SH-SY5Y (cell line): Measurements from ENCODE around the gene UTP14A.

Source experiments
- GATA2 ChIP-seq: IDR thresholded peaks from 2 replicates; pipeline ENCODE4 v1.6.1; 2011; ENCODE audit warnings: mild to moderate bottlenecking, low read depth, low read length
- GATA3 ChIP-seq: IDR thresholded peaks from 2 replicates; pipeline ENCODE4 v1.6.1; 2011; ENCODE audit warnings: low read depth, mild to moderate bottlenecking, low read length, moderate library complexity

UTP14A gene, protein sequence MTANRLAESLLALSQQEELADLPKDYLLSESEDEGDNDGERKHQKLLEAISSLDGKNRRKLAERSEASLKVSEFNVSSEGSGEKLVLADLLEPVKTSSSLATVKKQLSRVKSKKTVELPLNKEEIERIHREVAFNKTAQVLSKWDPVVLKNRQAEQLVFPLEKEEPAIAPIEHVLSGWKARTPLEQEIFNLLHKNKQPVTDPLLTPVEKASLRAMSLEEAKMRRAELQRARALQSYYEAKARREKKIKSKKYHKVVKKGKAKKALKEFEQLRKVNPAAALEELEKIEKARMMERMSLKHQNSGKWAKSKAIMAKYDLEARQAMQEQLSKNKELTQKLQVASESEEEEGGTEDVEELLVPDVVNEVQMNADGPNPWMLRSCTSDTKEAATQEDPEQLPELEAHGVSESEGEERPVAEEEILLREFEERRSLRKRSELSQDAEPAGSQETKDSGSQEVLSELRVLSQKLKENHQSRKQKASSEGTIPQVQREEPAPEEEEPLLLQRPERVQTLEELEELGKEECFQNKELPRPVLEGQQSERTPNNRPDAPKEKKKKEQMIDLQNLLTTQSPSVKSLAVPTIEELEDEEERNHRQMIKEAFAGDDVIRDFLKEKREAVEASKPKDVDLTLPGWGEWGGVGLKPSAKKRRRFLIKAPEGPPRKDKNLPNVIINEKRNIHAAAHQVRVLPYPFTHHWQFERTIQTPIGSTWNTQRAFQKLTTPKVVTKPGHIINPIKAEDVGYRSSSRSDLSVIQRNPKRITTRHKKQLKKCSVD

DNA sequence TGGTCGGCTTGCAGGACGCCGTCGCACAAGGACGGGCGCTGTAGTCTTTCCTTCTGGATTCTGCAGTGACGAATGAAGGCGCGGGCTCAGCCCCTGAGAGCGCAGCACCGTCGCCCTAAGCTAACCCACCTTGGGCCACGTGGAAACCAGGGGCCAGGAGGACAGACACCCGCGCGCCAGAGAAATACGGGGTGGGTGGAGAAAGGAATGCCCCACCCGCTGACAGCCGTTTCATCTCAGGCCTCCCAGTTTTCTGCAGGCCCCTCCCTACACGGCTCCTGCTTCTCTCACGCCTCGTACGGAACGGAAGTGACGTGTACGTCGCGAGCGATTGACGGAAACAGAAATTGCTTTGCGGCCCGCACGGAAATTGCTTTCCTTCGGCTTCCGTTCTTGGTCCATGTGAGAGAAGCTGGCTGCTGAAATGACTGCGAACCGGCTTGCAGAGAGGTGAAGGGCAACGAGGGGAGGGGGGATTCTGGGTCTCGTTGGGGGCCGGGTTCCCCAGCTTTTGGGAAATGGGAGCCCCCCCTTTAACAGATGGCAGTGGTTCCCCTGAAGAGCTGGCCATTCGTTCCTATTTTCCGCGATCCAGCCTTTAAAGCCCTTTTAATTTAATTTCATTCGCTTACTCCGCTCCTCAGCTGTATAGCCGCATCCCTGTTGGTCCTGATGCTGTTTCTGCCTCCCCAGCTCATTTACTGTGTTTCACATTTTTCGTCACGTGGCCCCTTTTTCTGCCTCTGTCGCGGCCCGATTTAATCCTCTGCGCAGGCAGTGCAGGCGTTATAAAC, at the start of gene UTP14A:
UTP14A (plus strand) TSS at position 378 of the 794 bp plus-strand sequence; CDS start at position 425, 47 bp downstream.
- TF ChIP-seq GATA3: no peak
- TF ChIP-seq GATA2: no peak

DNA sequence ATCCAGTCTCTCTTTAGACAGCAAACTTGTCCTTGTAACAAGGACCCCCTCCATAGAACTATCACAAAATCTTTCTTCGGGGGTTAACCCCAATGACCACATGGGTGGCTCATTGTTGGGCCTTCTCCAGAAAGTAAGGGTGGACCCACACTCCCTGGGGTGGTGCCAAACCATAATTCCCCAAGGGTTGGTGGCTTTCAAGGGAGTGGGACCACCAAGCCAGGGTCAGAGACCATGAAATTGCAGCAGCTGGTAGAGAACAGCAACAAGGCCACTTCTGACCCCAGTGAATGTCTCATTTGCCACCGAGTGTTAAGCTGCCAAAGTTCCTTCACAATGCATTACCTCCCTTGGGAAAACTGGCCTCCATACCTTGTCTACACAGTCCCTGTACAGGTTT, 33.4 kb upstream of the UTP14A start:
- TF ChIP-seq GATA2: no peak
- no peak for TF ChIP-seq GATA3

DNA sequence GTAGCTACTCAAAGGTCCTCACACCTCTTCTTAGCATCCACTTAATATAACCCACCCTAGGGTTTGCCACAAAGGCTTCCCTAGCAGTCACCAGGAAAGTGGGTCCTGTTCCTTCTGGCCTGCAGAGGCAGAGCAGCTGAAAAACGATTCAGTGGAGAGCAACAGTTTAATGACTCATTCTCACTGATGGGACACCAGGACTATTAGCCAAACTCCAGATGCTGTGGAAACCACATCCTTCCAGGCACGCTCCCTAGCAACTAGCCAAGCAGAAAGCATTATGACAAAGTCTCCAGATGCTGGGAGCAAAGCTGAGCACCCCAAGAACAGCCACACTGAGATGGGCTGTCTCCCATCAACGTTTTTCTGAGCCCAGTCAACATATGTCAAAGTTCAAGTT, 30.3 kb upstream of the UTP14A start:
- no peak for TF ChIP-seq GATA2
- TF ChIP-seq GATA3: no peak

DNA sequence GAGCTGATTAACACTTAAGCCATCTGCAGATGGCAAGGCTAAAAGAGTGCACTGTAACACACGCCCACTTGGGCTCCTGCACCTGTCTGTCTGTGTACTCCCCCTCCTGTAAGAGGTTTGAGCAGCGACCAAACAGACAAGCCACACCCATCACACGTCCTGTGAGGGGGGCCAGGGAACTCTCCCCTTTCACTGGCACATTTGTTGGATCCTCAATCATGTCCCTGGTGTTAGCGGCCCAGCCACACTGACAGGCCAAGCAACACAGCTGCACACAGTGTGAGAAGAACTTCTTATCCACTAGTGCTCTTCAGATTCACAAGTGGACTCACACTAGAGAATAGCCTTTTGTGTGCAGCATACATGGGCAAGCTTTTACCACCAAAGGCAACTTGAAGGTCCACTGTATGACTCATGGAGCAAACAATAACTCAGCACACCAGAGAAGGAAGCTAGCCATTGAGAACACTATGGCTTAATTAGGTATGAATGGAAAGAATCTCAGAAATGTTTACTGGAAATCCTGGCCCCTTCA, 29.1 kb upstream of the UTP14A start:
- TF ChIP-seq GATA2: no peak
- TF ChIP-seq GATA3: no peak

DNA sequence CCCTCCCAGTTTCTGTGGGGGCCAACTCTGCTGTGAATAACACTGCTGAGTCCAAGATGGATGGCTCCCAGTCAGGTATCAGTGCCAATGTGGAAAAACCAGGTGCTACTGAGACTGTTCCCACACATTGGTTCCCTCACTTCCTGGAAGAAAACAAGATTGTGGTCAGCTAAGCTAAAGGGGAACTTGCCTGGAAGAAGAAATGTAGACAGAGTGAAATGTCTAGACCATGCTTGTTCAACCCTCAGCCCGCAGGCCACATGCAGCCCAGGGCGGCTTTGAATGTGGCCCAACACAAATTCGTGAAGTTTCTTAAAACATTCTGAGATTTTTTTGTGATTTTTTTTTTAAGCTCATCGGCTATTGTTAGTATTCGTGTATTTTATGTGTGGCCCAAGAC, 28.6 kb upstream of the UTP14A start:
- TF ChIP-seq GATA3 (no peak), GATA2 (no peak)

DNA sequence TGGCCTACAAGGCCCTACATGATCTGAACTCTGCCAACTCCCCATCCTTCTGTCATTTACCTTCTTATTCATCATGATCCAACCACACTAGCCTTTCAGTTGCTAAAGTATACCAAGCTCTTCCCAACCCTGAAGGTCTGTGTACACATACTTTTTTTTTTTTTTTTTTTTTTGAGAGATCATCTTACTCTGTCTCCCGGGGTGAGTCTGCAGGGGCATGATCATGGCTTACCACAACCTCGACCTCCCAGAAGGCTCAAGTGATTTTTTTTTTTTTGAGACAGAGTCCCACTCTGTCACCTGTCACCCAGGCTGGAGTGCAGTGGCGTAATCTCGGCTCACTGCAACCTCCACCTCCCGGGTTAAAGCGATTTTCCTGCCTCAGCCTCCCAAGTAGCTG, 5.9 kb upstream of the UTP14A start:
- TF ChIP-seq GATA3 (no peak), GATA2 (no peak)

DNA sequence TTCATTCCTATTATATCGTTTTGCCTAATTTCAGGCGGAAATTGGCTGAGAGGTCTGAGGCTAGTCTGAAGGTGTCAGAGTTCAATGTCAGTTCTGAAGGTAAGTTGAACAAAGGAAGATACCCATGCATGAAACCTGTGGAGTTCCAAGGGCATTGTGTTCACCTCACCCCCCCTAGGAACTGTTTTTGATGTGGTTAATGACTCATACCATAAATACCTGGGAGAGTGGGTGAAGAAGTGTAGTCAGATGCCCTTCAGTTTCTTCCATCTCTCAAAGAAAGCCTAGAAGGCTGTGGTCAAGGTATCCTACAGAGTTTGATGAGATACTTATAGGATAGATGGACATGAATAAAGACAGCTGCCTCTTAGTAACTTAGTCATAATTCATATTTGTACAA, 2.7 kb downstream of the UTP14A start:
- TF ChIP-seq GATA2: no peak

DNA sequence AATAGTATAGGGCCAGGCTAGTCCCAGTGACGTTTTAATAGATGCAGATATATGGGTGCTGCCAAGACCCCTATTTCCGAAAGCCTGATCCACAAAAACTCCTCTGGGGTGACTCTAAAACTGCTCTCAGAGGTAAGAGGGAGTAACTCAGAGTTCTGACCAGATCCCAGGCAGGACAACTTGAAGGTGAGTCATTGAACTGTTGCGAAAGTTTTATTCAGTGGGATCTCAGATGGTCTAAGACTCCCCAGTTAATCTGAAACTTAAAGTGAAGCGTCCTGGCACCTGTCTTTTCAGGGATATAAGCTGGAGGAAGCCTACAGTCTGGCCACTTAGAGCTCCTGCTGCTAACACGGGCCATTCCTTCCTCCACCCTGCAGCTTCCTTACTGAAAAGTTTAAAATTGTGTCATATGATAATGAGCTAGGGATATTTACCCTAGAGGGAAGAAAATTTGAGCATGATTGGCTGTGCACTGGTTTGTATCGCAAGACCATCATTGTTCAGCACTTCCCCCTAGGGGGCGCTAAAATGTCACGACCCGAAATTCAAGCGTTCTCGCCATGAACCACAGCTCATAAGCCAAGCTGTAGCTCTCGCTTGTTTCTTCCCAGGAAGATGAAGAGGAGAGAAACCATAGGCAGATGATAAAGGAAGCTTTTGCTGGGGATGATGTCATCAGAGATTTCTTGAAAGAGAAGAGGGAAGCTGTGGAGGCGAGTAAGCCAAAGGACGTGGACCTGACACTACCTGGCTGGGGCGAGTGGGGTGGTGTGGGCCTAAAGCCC, 19.5 kb downstream of the UTP14A start:
- TF ChIP-seq GATA3: no peak
- no peak for TF ChIP-seq GATA2

DNA sequence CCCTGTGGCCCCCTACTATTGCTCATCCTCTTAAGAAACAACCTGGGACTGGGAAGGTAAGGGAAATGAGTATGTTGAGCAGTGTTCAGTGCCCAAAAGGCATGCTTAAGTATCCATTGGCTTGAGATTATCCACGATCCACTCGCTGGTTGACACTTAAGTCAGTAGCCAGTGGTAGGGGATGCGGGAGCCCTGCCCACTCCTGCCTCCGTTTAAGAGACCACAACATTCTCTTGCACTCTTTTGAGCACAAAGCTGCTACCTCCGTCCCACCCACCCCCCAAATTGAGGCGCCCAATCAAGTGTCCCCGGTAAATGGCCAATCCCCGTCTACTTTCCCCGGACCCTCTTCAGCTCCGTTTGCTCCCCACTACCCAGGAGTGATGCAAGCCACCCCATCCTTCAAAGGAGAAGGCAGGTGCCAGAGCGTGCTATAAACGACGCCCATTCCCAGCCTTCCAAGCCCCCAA, 25.0 kb downstream of the UTP14A start:
- no peak for TF ChIP-seq GATA3
- TF ChIP-seq GATA2: no peak

DNA sequence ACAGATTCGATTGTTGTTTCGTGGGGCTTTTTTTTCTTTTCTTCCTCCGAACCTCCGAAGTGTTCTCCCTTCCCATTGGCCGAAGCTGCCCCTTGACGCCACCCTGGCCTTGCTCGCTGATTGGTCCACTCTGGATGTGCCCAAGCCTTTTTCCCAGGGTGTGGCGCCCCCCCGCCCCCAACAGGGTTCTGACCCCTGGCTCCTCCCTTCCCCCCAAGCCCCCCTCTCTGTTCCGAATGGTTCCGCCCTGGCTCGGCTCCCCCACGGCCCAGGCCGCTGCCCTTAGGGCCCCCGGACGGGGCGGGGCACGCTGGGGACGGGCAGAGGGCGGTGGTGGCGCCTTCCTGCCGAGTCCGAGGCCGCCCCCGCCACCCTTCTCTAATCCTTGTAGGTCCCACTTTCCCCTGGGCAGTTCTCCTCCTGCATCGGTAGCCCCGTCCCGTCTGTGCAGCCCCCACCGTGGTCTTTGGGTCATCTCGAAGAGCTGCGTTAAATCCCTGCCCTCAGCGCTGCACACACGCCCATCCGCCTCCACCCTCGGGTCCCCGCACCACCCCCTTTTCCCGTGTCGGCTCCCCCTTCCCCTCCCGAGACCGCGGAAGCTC, 25.5 kb downstream of the UTP14A start:
- no peak for TF ChIP-seq GATA2
- TF ChIP-seq GATA3: no peak

DNA sequence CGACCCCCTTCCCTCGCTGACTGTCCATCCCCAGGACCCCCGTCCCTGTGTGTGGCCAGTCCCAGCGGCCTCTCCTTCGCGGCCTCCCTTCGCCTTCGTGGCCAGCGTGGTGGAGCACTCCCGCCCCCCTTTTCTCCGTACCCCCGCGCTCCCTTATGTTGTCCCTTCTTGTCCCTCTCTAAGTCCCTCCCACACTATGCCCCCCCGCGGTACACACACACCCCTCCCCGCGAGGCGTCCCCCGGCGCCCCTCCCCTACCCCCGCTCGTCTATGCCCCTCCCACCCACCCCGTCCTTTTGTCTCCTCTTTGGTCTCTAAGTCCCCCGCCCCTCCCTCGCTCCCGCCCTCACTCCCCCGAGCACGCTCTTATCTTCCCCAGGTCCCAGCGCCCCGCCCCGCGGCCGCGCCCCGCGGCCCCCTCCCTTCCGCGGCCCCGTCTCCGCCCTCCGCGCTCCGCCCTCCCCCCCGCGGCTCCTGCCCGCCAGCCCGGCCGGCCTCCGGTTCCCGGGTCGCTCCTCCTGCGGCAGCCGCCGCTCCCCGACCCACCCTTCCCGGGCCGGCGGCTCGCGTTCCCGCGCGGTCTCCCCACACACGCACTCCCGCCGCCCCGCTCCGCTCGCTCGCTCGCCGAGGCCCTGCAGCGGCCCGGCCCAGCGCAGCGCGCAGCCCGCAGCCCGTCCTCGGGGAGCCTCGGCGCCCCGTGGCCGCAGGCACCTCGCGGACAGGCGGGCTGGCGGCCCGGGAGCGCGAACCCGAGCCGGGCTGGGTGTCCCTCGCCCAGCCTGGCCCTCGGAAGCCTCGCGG, 26.3 kb downstream of the UTP14A start:
- TF ChIP-seq GATA2 (no peak), GATA3 (no peak)

DNA sequence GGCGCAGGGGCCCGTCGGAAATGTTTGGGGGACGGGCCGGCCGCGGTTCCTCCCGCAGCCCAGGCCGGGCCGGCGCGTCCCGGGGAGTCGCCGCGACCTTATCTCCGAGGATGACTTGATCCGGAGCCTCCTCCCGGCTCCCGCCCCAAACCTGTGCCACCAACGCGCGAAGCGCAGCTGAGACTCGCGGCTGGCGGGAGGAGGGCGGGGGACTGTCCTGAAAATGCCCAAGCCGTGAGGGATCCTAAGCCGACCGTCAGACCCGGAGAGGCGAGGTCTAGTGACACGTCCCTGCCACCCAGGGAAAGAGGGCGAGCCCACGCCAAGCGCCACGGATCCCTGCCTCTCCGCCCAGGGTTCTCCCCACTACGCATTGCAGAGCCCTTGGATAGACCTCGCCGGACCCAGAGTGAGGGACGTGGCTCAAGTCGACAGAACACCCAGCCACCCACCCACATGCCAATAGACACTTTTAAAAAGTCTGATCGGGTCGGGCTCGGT, 26.9 kb downstream of the UTP14A start:
- TF ChIP-seq GATA2 (no peak), GATA3 (no peak)
